ENCODE measurements around the gene TLE4. TPM values are rescaled to one million over a fixed set of nuclear protein-coding genes. Genes with fewer than 3 reads are reported as not detected.
A peak's percentile ranks its signal among the peaks of the same experiment; 100 is the strongest.

Gene TLE4
- total and polyA plus RNA-seq, 2 of the 4 experiments (the other 2 are of a cell fraction): 68.0 to 78.1 TPM

- 17% methylated on average over 1 of the region's 5 CpGs; no CpG with 5 or more reads in 1 of the 2 experiments for WGBS, 2 experiments (ENCODE audit: extremely low coverage in 2 of 2, insufficient read length in 1 of 2)
- peak overlapping the region; percentile 87; the same call in 1 of the 2 replicates for H4K5ac ChIP-seq (ENCODE audit: low read depth, low read length)
- no peak for ATAC-seq (ENCODE audit: low read depth)
- TF ChIP-seq CEBPB (IDR thresholded peaks at IDR 0.05; ENCODE audit: low read depth, low read length) (no peak), RFX5 (IDR thresholded peaks at IDR 0.05; ENCODE audit: low read depth, low read length) (no peak)
- H3K9me3 ChIP-seq (ENCODE audit: control insufficient read depth, insufficient read depth, low read length): no peaks in the 10 kb centered on the region
- no TSS peak for BruUV-seq (replicated peaks)
- peaks cover 23 to 53% of the 10 kb centered on the region in 2 experiments for H3K79me1 ChIP-seq (ENCODE audit: low read depth in 1 of 2, low read length in 2 of 2)
- peaks cover 8% of the 10 kb centered on the region for H4K20me1 ChIP-seq (ENCODE audit: insufficient read depth, low read length)
- peak overlapping the region; percentile 53 for H2BK20ac ChIP-seq (ENCODE audit: low read depth, low read length)
- peak overlapping the region; percentile 43 for H3K14ac ChIP-seq (replicated peaks; ENCODE audit: low read depth, low read length)
- peak overlapping the region in 1 of 2 experiments; percentile 66; a peak in 2 of 4 replicates for H4K8ac ChIP-seq (ENCODE audit: low read depth in 2 of 2, low read length in 2 of 2)
- H4K91ac ChIP-seq (ENCODE audit: insufficient read depth, low read depth, low read length): peak overlapping the region; percentile 47; the same call in 1 of the 2 replicates
- dilution Hi-C loops (cut with HindIII; ENCODE audit: low sequenced_read_pairs, unreplicated experiment) (no loop called here), intact Hi-C loops (cut with micrococcal nuclease) (no loop called here), in situ Hi-C loops (cut with MboI; ENCODE audit: low sequenced_read_pairs) (no loop called here)
- peak overlapping the region; percentile 38; the same call in 1 of the 2 replicates for H3K27ac ChIP-seq (ENCODE audit: insufficient read depth, low read length)
- no peak overlapping the region for H3K9ac ChIP-seq (ENCODE audit: low read depth, low read length)
- peak overlapping the region; percentile 52; the same call in 1 of the 2 replicates for H2AK5ac ChIP-seq (ENCODE audit: low read depth, low read length)
- peaks cover 16% of the 10 kb centered on the region for H3K4me1 ChIP-seq (ENCODE audit: control insufficient read depth, insufficient read depth, low read length)
- H3K9me1 ChIP-seq (ENCODE audit: insufficient read depth, low read length): peaks cover 20% of the 10 kb centered on the region
- CTCF ChIA-PET: no interaction called here
- no peak overlapping the region for H2AFZ ChIP-seq (replicated peaks; ENCODE audit: low read length, poor library complexity)
- H2AK9ac ChIP-seq (replicated peaks; ENCODE audit: low read depth, low read length, poor library complexity): no peak overlapping the region
- H3K18ac ChIP-seq (ENCODE audit: low read depth, low read length): peak overlapping the region; percentile 90; the same call in 1 of the 2 replicates
- H3K4me3 ChIP-seq (ENCODE audit: insufficient read depth, low read depth, low read length): no peak overlapping the region
- H3K36me3 ChIP-seq (ENCODE audit: control insufficient read depth, insufficient read depth, low read length): no peaks in the 10 kb centered on the region
- DNase-seq: peak; percentile 45
- peak overlapping the region; percentile 71 for H2BK120ac ChIP-seq (ENCODE audit: low read depth, low read length)
- no peaks in the 10 kb centered on the region for H3K27me3 ChIP-seq (ENCODE audit: control insufficient read depth, insufficient read depth, low read length)
- no peak overlapping the region; the same call in 1 of the 2 replicates for H3K56ac ChIP-seq (ENCODE audit: extremely low read depth, insufficient read depth, low read length)
- peak overlapping the region; percentile 88 for H2BK5ac ChIP-seq (ENCODE audit: low read depth, low read length, poor library complexity, severe bottlenecking)
- H3K4ac ChIP-seq (ENCODE audit: low read depth, low read length): peak overlapping the region; percentile 52
- POLR2A ChIA-PET (ENCODE audit: unreplicated experiment): no interaction called here
- H3K4me2 ChIP-seq (ENCODE audit: low read depth, low read length): peak overlapping the region; percentile 25; the same call in 1 of the 2 replicates
- peak overlapping the region; percentile 74 for H3K23ac ChIP-seq (ENCODE audit: low read depth, low read length)
- H2BK15ac ChIP-seq (ENCODE audit: low read depth, low read length): peak overlapping the region; percentile 30; the same call in 1 of the 3 replicates
These were observed 38.4 kb downstream of the TLE4 start for GRCh38 chr9:79610019-79610631.

Data from IMR-90 (cell line).